ENCODE measurements around the gene KAT6B.

KAT6B gene

DNA sequence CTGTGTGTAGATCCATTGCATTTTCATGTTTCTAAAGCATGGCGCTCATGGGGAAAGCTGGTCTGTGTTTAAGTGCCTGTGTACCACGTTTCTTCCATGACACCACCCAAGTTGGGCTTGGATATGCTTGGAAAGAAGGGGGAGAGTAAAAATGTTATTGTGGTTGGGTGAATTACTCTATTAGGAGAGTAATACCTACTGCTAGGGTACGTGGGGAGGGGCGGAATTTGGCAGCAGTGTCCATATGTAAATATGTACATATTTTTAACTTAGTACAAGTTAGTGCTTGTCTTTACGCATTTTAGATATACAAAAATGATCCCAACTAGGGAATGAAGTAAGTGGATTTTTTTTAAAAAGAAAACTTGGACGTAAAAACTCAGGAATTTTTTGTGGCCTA lies 242.1 kb downstream of the KAT6B start:
- DNase-seq (ENCODE audit: low spot score): no peak

DNA sequence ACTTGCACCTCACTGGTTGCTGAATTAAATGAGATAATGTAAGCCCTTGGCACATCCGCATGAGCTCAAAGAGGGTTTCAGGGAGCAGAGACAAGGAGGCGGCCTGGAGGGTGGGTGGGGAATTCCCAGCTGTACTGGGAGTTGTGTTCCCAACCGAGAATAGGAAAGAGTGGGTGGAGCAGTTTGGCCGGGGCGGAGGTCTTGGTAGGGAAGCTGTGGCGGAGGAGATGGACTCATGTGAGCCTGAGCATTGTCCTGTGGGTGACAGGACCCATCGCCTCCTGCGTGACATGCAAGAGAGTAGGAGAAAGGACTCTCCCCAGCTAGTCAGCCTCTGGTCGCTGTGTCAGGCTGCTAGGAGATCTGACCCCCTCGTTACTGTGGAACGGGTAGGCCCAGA lies 244.1 kb downstream of the KAT6B start:
- no peak for DNase-seq (ENCODE audit: low spot score)

DNA sequence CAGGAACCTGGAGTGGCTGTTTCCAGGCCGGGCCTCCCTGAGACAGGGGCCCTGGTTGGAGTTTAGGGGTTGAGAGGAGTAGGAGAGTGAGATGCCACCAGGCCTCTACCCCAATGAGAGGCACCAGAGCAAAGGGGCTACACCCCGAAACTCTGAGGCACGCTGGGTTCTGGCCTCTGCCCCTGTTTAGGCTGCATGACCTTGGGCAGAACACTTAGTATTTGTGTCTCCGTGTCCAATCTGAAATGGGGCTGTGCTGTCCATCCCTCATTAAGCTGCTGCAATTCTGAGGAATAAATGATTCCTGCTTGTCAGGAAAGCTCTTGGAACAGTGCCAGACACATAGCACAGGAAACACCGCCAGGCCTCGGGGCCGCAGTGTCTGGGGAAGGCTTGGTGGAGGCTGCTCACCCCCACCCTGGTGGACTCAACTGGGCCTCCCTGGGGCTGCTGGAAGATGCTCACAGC lies 244.6 kb downstream of the KAT6B start:
- no peak for DNase-seq (ENCODE audit: low spot score)

DNA sequence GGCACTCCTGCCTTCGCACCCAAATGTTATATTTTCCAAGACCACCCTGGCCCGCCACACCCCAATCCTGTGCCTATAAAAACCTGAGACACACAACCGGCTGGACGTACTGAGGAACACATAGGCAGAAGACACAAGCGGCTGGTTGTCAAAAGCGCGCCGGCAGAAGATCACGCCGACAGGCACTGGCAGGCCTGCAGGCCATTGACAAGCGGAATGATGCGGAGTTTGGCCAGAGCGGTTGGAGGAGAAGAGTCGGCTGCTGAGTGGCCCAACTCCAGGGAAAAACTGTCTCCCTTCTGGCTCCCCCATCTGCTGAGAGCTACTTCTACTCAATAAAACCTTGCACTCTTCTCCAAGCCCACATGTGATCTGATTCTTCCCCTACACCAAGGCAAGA lies 245.4 kb downstream of the KAT6B start:
- no peak for DNase-seq (ENCODE audit: low spot score)

DNA sequence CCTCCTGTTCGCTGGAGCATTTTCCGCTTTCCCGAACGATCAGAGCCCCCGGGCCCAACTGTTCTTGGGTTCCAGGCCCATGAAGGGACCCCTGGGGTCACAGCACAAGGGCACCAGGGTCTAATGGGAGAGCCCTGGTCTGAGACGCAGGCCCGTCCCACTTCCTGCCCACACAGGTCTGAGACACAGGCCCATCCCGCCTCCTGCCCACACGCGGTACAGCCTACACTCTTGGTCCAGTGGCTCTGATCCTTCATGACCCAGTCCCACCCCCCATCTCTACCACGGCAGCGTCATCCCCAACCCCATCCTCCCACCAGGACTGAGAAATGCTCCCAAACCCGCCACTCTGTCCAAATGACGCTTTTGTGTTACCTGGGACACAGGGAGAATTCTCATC lies 246.3 kb downstream of the KAT6B start:
- DNase-seq (ENCODE audit: low spot score): no peak

DNA sequence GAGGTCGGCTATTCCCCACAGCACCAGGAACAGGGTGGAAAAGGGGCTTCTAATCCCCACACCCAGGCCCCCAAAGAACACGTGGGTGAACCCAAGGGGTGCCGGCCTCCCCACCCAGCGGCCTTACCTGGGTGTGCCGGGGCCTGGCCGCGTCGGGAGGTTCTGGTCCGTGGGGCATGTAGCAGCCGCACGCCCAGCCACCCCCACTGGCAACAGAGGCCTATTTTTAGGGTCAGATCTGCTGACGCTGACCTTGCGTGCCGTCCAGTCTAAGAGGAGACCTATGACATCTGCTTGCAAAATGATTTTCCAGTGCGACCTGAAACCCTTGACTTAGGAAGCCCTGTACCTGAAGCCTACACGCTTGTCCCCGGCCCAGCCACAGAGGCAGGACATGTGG lies 247.0 kb downstream of the KAT6B start:
- DNase-seq (ENCODE audit: low spot score): no peak

DNA sequence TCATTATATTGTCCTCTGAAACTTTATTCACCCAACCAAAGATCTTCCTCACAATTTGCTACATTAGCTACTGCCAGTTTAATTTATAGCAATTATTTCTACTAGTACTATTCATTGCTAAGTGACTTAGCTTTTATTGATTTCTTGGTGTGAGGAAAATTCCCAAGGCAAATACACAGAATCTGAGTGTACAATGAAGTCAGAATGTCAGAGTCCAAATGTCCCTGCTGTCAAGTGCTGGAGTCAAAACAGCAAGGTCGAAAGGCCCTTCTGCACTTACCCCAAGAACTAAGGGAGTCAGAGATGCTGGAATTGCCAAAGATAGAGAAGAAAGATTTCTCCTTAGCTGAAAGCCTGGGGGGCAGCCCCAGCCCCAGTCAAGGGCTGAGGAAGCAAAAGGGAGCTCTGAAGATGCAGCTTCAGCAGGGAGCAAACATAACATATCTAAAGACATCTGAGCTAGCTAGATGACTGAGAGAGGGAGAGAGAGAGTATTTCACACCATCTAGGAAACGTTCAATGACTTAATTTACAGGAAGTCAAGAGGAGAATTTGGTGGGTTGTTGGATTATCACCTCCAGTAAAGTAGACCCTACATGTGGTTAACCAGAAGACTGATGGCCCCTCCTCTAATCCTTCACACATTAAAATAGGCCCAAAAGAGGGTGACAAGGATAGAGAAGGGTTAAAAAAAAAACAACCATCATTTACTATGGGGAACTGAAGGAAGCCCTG lies 248.5 kb downstream of the KAT6B start:
- DNase-seq (ENCODE audit: low spot score): no peak

DNA sequence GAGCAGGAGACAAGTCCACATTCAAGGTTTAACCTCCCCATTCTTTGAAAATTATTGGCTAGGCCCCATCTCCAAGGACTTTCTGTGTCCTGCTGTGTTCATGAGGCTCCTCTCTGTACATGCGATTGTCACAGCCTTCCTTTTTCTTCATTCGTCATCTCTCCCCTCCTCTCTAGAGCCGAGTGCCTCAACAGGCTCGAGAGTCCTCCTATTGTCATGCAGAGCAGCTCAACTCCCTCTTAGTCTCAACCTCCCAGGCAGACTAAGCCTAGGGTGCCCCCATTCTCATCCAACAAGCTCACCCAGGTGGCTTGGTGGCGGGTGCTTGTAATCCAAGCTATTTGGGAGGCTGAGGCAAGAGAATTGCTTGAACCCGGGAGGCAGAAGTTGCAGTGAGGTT lies 249.9 kb downstream of the KAT6B start:
- DNase-seq (ENCODE audit: low spot score): no peak

DNA sequence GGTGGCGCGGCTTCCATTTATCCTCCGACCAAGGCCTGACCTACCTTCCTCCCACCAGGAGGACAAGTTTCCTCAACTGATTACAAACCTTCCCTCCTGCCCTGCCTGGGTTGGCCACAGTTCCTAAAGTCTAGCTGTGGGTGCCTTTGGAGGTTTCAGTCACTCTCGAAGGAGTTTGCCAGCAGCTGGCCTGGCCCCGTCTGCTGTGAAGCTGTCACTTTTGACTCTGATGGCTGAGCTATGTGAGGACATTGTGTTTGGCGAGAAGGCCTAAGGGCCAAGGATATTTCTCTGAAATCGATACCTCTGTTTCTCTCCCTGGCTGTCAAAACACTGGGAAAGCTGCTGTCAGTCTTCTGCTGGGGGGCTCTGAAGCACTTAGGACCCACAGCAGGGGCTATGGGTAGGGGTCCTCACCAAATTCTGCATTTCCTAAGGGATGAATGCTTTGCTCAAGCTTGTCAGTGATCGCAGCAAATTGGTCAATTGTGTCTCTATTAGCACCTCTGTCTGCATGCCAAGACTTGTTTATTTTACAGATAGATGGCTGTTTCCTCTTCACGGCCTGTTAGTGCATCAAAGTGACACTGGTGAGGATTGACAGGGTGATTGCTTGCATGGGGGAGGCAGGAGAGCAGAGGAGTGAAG lies 253.2 kb downstream of the KAT6B start:
- no peak for DNase-seq (ENCODE audit: low spot score)

DNA sequence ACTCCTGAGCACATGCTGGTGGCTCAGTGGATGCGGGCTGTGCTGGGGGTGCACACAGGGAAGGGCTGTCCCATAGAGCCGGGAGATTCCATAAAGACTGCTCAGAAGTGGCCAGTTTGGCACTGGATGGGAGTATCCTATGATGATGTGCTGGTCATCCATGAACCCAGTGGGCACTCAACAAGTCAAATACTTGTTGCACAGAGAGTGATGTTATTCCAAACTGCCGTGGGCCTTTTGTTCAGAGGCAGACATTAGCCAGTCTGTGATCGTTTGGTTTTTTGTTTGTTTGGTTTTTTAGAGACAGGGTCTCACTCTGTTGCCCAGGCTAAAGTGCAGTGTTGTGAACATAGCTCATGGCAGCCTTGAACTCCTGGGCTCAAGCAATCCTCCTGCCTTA lies 254.2 kb downstream of the KAT6B start:
- DNase-seq (ENCODE audit: low spot score): no peak

DNA sequence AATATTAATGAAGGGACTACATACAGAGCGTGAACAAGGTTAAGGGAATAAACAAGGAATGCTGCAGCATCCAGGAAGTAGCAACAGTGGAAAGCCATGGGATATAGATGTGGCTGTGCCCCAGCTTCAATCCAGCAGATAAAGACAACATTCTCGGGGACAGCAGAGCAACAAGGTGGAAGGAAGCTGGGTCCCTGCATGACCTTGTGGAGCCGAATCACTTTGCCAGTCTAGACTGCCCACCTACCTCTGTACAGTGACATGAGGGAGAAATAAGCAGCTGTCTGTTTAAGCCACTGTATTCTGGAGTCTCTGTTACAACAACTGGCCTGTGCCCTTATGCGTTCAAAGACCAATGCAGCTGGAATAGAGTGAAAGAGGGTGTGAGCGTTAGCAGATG lies 255.0 kb downstream of the KAT6B start:
- no peak for DNase-seq (ENCODE audit: low spot score)

Measured in hepatic stellate cell (primary cell).